KOPT-K1 (cell line): ENCODE data around the gene MRLN.
"Not testable (repeated sequence)": the region's sequence is repeated elsewhere in the genome, so short reads cannot be mapped to it uniquely, and the experiment has no call there.

Experiments used
- H3K27ac ChIP-seq: fragments of 200-600 bp; sonication (generic); 2 replicates; pipeline ENCODE4 v1.5.1; 2016; ENCODE audit warnings: antibody characterized with exemption, mild to moderate bottlenecking, low read depth, low read length; ENCODE audit not compliant: poor library complexity, severe bottlenecking
- H3K36me3 ChIP-seq: fragments of 200-600 bp; sonication (generic); 2 replicates; pipeline ENCODE4 v1.5.1; 2017; ENCODE audit warnings: antibody characterized with exemption, mild to moderate bottlenecking, low read length, moderate library complexity; ENCODE audit not compliant: insufficient read depth
- H3K9me3 ChIP-seq: fragments of 200-600 bp; sonication (generic); 2 replicates; pipeline ENCODE4 v1.5.1; 2017; ENCODE audit warnings: antibody characterized with exemption, low read length, mild to moderate bottlenecking; ENCODE audit not compliant: insufficient read depth, poor library complexity, severe bottlenecking

The MRLN gene

DNA sequence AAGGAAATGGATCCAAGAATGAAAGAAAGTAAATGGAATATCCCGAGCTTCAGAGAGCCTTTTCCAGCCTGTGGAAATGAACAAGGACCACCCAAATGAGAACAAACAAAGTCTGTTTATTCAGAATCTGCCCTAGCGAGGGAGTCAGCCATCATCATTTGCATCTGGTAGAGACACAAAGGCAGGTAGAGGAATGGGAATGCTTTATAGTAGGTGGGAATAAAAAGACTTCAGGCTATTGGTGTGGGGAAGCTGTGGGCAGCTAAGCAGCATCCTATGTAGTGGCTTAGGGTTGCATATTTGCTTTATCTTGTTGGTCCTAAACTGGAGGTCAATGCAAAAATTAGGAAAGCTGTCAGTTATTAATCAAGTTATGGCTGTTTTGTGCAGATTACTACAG, 9.2 kb upstream of the MRLN start:
- no peak overlapping the region for H3K27ac ChIP-seq
- H3K9me3 ChIP-seq, result no peaks in the 10 kb centered on the region
- H3K36me3 ChIP-seq, result no peaks in the 10 kb centered on the region

DNA sequence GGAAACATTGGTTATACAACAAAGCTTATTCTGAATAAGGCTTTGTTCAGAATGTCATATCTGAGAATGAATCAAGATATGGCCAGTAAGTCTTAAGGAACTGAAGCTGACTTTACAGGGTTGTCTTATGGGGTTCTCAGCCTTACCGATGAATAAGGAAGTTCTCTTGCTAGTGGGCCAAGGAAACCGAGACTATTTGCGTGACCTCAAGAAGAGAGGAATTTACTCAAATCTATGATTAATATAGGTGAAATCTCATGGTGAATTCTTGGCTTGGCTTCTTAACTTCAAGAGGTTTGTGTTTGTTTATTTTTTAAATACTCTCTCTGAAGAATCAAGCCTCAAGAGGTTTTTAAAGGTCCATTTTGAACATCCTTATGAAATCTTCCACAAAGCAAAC, 4.7 kb upstream of the MRLN start:
- H3K27ac ChIP-seq, result no peak overlapping the region
- H3K9me3 ChIP-seq, result no peaks in the 10 kb centered on the region
- no peaks in the 10 kb centered on the region for H3K36me3 ChIP-seq

DNA sequence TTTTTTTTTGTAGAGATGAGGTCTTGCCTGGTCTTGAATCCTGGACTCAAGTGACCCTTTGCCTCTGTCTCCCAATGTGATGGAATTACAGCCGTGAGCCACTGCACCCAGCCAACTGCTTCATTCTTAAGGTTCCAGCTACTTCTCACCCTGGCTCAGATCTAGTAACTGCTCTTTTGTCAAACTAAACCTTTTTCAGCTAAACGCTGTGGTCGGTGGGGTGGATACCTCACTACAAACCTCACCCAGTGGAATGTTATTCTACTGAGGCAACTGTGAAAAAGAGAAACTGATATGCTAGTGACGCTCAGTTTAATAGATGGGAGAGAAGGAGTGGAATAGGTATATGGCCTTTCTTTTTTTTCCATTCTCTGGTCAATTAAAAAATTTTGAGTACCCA, 1.7 kb upstream of the MRLN start:
- Histone ChIP-seq H3K9me3 (no peaks in the 10 kb centered on the region), H3K27ac (no peak overlapping the region), H3K36me3 (no peaks in the 10 kb centered on the region)

DNA sequence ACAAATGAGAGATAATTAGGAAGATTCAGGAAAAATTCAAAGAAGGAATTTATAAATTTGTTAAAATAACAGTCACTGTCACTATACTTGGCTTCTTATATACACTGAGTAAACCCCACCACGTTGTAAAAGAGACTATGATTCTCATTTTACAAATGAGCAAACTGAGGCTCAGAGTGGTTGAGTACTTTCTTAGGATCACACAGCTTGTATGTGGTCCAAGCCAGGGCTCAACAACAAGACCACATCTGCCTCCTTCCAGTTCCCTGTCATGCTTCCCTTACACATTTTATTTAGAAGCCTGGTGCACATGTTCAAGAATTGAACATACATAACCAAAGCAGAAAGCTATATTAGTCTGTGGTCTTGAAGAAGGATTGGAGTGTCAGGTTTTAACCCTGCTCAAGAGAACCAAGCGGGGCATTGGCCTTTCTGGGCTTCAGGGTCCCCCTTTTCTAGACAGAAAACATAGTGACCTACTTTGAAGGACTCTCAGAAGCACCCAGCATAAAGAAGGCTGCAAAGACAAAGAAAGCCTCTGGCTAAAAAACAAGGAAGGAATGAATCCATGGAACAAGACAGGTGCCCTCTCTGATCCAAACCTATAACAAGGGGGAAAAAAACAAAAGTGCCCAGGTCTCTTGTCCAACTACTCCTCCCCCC, 846 bp downstream of the MRLN start:
- Histone ChIP-seq H3K36me3 (no peaks in the 10 kb centered on the region), H3K9me3 (no peaks in the 10 kb centered on the region), H3K27ac (no peak overlapping the region)

DNA sequence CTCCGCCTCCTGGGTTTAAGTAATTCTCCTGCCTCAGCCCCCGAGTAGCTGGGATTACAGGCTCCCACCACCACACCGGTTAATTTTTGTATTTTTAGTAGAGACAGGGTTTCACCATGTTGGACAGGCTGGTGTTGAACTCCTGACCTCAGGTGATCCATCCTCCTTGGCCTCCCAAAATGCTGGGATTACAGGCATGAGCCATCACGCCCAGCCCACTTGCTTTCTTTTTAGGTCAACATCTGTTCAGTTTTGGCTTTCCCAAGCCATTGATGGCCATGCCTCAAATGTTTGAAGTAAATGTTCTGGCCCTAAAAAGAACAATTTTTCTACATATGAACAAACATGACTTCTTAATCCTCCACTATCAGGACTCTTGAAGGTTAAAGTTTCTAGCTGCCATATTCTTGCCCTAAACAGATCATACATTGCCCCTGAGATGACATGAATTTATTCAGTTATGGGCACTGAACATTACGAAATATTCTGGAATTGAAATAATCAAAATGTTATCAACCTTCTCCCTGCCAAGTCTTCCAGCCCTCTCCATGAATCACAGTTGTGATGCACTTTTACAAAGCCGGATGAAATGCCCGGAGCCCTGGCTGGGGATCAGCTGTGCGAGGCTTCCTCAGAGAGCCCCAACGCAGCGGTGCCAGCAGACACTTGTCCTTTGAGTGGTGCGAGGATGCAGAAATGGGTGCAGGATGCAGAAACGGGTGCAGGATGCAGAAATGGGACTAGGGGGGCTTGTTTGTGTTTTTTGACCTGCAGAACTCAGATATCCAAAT, 2.9 kb downstream of the MRLN start:
- Histone ChIP-seq H3K27ac (no peak overlapping the region), H3K9me3 (no peaks in the 10 kb centered on the region), H3K36me3 (no peaks in the 10 kb centered on the region)

DNA sequence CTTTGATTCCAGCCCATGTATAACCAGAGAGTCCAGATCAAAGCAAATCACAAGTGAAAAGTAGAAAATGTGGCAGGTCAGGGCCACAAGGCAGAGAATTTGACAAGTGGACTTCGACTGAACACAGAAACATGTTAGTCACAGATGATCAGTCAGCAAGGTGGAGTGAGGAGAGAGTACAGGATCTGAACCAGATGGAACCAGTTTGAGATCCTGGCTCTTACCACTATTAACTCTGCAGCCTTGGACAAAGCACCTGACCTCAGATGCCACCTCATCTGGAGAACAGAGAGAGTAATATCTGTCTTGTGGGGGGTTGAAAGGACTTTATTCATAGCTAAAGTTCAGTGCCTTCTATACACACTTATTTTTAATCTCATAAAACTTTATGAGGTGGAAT, 4.4 kb downstream of the MRLN start:
- H3K9me3 ChIP-seq, result no peaks in the 10 kb centered on the region
- H3K36me3 ChIP-seq, result no peaks in the 10 kb centered on the region
- no peak overlapping the region for H3K27ac ChIP-seq

DNA sequence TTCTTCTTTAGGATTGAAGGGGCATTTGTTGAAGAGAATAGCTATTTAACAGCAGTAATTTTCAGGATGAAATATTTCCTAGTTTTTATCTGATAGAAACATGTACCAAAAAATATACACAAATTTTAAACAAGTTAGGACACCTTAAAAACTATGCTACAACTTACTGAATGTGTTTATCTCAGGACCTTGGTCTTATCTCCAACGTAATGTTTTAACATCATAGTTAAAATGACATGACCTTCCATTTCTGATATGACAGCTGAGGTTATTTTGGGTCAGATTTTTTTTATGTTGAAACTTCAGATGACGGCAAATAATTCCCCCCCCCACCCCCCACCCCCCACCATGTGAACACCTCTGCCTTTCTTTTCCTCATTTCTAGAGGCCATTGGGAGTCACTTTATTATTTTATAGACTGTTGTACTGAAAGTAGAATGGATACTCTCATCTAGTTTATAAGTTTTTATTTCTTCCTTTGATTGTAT, 8.0 kb downstream of the MRLN start:
- no peaks in the 10 kb centered on the region for H3K36me3 ChIP-seq
- no peak overlapping the region for H3K27ac ChIP-seq
- H3K9me3 ChIP-seq, result peaks cover 6% of the 10 kb centered on the region

DNA sequence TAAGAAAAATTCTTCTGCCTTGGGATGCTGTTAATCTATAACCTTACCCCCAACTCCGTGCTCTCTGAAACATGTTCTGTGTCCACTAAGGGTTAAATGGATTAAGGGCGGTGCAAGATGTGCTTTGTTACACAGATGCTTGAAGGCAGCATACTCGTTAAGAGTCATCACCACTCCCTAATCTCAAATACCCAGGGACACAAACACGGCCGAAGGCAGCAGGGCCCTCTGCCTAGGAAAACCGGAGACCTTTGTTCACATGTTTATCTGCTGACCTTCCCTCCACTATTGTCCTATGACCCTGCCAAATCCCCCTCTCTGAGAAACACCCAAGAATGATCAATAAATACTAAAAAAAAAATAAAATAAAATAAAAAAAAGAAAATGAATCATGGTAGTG, 8.5 kb downstream of the MRLN start:
- H3K36me3 ChIP-seq, H3K9me3 ChIP-seq, H3K27ac ChIP-seq: not testable (repeated sequence)

DNA sequence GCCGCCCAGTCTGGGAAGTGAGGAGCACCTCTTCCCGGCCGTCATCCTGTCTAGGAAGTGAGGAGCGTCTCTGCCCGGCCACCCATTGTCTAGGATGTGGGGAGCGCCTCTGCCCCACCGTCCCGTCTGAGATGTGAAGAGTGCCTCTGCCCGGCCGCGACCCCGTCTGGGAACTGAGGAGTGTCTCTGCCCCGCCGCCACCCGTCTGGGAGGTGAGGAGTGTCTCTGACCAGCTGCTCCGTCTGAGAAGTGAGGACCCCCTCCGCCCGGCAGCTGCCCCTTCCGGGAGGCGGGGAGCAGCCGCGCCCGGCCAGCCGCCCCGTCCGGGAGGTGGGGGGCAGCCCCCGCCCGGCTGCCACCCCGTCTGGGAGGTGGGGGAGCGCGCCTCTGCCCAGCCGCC, 9.1 kb downstream of the MRLN start:
- not testable (repeated sequence) for H3K9me3 ChIP-seq

DNA sequence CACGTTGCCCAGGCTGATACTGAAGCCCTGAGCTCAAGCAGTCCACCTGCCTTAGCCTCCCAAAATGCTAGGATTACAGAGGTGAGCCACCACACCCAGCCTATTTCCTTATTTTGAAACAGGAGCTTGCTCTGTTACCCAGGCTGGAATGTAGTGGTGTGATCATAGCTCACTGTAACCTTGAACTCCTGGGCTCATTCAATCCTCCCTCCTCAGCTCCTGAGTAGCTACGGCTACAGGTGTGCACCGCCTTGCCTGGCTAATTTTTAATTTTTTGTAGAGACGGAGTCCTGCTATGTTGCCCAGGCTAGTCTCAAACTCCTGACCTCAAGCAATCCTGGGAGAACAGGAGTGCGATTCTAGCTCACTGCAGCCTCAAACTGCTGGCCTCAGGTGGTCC, 11.7 kb downstream of the MRLN start:
- peaks cover 6% of the 10 kb centered on the region for H3K9me3 ChIP-seq
- H3K27ac ChIP-seq, result no peak overlapping the region
- no peaks in the 10 kb centered on the region for H3K36me3 ChIP-seq

More for the DNA sequence above, 9.1 kb downstream of the MRLN start:
- H3K27ac ChIP-seq, H3K36me3 ChIP-seq: not testable (repeated sequence)

DNA sequence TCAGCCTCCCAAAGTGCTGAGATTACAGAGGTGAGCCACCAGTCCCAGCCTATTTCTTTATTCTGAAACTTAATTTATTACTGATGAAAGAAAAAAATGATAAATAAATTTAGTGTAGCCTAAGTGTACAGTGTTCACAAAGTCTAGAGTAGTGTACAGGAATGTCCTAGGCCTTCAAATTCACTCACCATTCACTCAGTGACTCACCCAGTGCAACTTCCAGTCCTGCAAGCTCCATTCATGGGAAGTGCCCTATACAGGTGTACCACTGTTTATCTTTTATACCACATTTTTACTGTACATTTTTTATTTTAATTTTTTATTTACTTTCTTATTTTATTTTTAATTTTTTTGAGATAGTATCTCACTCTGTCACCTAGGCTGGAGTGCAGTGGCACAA, 12.2 kb downstream of the MRLN start:
- peaks cover 6% of the 10 kb centered on the region for H3K9me3 ChIP-seq
- H3K36me3 ChIP-seq, result no peaks in the 10 kb centered on the region
- no peak overlapping the region for H3K27ac ChIP-seq

DNA sequence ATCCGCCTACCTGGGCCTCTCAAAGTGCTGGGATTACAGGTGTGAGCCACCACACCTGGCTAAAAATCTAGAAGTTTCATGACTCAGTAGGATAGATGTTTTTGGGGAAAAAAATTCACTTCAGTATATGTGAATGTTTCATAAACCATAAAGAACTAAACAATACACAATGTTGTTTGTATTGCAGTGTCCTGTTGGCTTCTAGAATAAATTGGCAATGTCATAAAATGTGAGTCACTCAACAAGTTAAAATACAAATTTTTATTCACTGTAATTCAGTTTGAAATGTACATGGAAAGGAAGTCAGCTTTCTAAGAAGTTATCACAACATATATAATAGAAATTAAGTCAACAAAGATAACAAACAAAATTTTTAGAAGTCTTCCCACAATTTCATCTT, 16.5 kb downstream of the MRLN start:
- Histone ChIP-seq H3K9me3 (no peaks in the 10 kb centered on the region), H3K36me3 (no peaks in the 10 kb centered on the region), H3K27ac (no peak overlapping the region)

DNA sequence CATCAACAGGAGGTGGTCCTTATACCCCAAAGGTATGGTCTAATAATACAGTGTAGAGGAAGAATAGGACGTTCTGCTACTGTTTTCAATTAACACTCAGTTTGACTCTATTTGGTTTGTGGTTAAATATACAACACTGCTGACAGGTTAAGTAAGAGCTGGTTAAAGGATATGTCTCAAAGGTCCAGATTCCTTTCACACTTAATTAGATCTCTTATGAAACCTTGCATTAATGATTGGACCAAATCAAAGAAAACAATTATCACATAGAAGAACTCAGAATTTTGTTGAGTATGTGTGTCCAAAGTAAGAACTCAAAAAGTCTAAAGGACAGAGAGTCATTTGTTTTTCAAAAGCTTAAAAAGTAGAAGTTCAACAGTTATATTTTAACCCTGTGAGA, 18.0 kb downstream of the MRLN start:
- Histone ChIP-seq H3K36me3 (no peaks in the 10 kb centered on the region), H3K27ac (no peak overlapping the region), H3K9me3 (no peaks in the 10 kb centered on the region)

DNA sequence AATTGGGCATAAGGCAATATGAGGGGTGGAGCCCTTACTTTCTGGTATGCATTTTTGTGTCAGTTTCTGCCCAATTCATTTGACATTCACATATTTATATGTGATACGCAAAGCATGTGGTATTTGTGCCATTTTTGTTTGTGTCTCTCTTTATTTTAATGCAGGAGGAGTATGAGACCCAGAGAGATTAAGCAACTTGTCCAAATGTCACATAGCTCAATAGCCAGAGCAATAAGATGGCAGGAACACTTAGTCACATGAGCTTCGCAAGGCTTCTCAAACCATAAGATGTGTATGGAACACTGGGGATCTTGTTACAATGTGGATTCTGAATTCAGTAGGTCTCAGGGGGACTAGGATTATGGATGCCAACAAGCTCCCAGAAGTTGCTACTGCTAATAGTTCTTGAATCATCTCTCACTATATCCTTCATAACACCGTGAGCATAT, 19.2 kb downstream of the MRLN start:
- Histone ChIP-seq H3K9me3 (no peaks in the 10 kb centered on the region), H3K36me3 (no peaks in the 10 kb centered on the region), H3K27ac (no peak overlapping the region)

DNA sequence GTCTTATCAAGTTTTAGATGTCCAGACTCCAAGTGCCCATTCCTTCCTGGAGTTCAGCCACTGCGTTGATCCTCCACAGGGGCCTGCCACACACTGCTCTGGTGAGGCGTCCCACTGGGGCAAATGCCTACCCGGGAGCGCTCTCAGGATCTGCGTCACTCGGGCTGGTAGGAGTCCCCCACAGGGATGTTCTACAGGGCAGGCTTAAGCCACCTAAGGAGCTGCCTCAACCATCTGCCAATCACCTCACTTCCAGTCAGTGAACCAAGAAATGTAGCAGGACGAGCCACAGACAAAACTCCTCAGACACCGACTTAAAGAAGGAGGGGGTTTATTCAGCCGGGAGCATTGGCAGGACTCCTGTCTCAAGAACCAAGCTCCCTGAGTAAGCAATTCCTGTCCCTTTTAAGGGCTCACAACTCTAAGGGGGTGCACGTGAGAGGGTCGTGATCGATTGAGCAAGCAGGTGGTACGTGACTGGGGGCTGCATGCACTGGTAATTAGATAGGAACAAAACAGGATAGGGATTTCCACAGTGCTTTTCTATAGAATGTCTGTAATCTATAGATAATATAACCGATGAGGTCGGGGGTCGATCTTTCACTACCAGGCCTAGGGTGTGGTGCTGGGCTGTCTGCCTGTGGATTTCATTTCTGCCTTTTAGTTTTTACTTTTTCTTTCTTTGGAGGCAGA, 19.8 kb downstream of the MRLN start:
- H3K36me3 ChIP-seq, H3K27ac ChIP-seq, H3K9me3 ChIP-seq: not testable (repeated sequence)
